COLO829 (cell line): ENCODE results near the gene C7orf25.

Experiments used
- DNase-seq: peaks from one replicate; pipeline ENCODE4 v3.0.0; 2012; ENCODE audit warnings: low spot score

The C7orf25 gene

GRCh38 chr7:42877862-42878261 lies 34.0 kb downstream of the C7orf25 start:
- DNase-seq: no peak

GRCh38 chr7:42876182-42877068 lies 35.4 kb downstream of the C7orf25 start:
- peak; percentile 75 for DNase-seq

- peak; percentile 46 for DNase-seq
These were observed 42.5 kb downstream of the C7orf25 start for GRCh38 chr7:42869131-42870020.

- DNase-seq: no peak
These were observed 43.4 kb downstream of the C7orf25 start for GRCh38 chr7:42868480-42868879.
